ENCODE results near the gene METTL6.
"Not testable (repeated sequence)": the region's sequence is repeated elsewhere in the genome, so short reads cannot be mapped to it uniquely, and the experiment has no call there.

Gene METTL6

GRCh38 chr3:15405448-15406050 is 21.8 kb downstream of the METTL6 start:
- no peak overlapping the region for H3K4me3 ChIP-seq (ENCODE audit: low read depth, low read length)

GRCh38 chr3:15404767-15405166 is 22.6 kb downstream of the METTL6 start:
- H3K4me3 ChIP-seq (ENCODE audit: low read depth, low read length): no peak overlapping the region

- H3K4me3 ChIP-seq (ENCODE audit: low read depth, low read length): no peak overlapping the region
These were observed 23.4 kb downstream of the METTL6 start for GRCh38 chr3:15403965-15404364.

GRCh38 chr3:15403495-15403894 is 23.8 kb downstream of the METTL6 start:
- no peak overlapping the region for H3K4me3 ChIP-seq (ENCODE audit: low read depth, low read length)

- no peak overlapping the region for H3K4me3 ChIP-seq (ENCODE audit: low read depth, low read length)
These were observed 25.4 kb downstream of the METTL6 start for GRCh38 chr3:15401936-15402335.

GRCh38 chr3:15399970-15400369 is 27.4 kb downstream of the METTL6 start:
- no peak overlapping the region for H3K4me3 ChIP-seq (ENCODE audit: low read depth, low read length)

- not testable (repeated sequence) for H3K4me3 ChIP-seq (ENCODE audit: low read depth, low read length)
These were observed 28.6 kb downstream of the METTL6 start for GRCh38 chr3:15398731-15399133.

GRCh38 chr3:15393252-15393651 is 34.1 kb downstream of the METTL6 start:
- not testable (repeated sequence) for H3K4me3 ChIP-seq (ENCODE audit: low read depth, low read length)

GRCh38 chr3:15391007-15391406 is 36.3 kb downstream of the METTL6 start:
- H3K4me3 ChIP-seq (ENCODE audit: low read depth, low read length): no peak overlapping the region

- no peak overlapping the region for H3K4me3 ChIP-seq (ENCODE audit: low read depth, low read length)
These were observed 36.9 kb downstream of the METTL6 start for GRCh38 chr3:15390460-15390859.

- not testable (repeated sequence) for H3K4me3 ChIP-seq (ENCODE audit: low read depth, low read length)
These were observed 39.0 kb downstream of the METTL6 start for GRCh38 chr3:15388335-15388734.

- no peak overlapping the region for H3K4me3 ChIP-seq (ENCODE audit: low read depth, low read length)
These were observed 39.6 kb downstream of the METTL6 start for GRCh38 chr3:15387735-15388134.

GRCh38 chr3:15387171-15387581 is 40.2 kb downstream of the METTL6 start:
- H3K4me3 ChIP-seq (ENCODE audit: low read depth, low read length): no peak overlapping the region

GRCh38 chr3:15386654-15386955 is 40.7 kb downstream of the METTL6 start:
- not testable (repeated sequence) for H3K4me3 ChIP-seq (ENCODE audit: low read depth, low read length)

- no peak overlapping the region for H3K4me3 ChIP-seq (ENCODE audit: low read depth, low read length)
These were observed 41.3 kb downstream of the METTL6 start for GRCh38 chr3:15385901-15386653.

- not testable (repeated sequence) for H3K4me3 ChIP-seq (ENCODE audit: low read depth, low read length)
These were observed 42.1 kb downstream of the METTL6 start for GRCh38 chr3:15385238-15385695.

GRCh38 chr3:15384510-15385237 is 42.7 kb downstream of the METTL6 start:
- no peak overlapping the region for H3K4me3 ChIP-seq (ENCODE audit: low read depth, low read length)

GRCh38 chr3:15382405-15382923 is 44.9 kb downstream of the METTL6 start:
- no peak overlapping the region for H3K4me3 ChIP-seq (ENCODE audit: low read depth, low read length)

- H3K4me3 ChIP-seq (ENCODE audit: low read depth, low read length): no peak overlapping the region
These were observed 46.1 kb downstream of the METTL6 start for GRCh38 chr3:15380980-15381890.

GRCh38 chr3:15377961-15378791 is 49.2 kb downstream of the METTL6 start:
- no peak overlapping the region for H3K4me3 ChIP-seq (ENCODE audit: low read depth, low read length)

Measured in iPS-11a (cell line).